SK-N-MC (cell line): ENCODE measurements around the gene CCL20.

Experiments
- EZH2 ChIP-seq: fragments of 200-600 bp; sonication (generic); IDR thresholded peaks from one replicate; pipeline ENCODE4 v1.6.1; 2017; ENCODE audit warnings: antibody characterized with exemption
- POLR2AphosphoS5 ChIP-seq: IDR thresholded peaks from 2 replicates; pipeline ENCODE4 v1.6.1; 2012; ENCODE audit warnings: mild to moderate bottlenecking, low read depth, low read length, borderline replicate concordance

DNA sequence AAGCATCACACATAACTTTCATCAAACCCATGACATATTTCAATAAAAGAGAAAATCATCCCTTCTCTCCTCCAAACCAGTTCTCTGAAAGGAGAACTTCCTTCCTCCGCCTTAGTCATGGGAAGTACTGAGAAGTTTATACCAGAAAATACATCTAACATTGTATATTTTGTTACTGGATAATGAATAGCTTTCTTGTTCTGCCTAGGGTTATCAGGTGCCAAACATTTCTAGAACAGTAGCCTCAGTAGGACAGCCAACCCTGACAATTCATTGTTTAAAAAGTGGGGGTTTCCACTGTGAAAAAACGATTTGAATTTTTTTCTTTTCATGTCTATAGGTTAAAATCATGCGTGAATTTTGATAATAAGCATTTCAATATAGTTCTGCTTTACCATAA, 41.8 kb downstream of the CCL20 start:
- TF ChIP-seq POLR2AphosphoS5 (no peak), EZH2 (no peak)
